HUES64 (cell line): ENCODE data around the gene KLK5.

Experiments
- H3K27ac ChIP-seq: 2 replicates; pipeline ENCODE4 v1.7.0; 2013; ENCODE audit warnings: low read depth, low read length, inconsistent platforms
- H3K27me3 ChIP-seq: 2 replicates; pipeline ENCODE4 v1.6.1; 2013; ENCODE audit warnings: mild to moderate bottlenecking, low read length; ENCODE audit not compliant: insufficient read depth
- H3K36me3 ChIP-seq: 2 replicates; pipeline ENCODE4 v1.6.1; 2013; ENCODE audit warnings: mild to moderate bottlenecking, low read length; ENCODE audit not compliant: insufficient read depth
- H3K4me1 ChIP-seq: 2 replicates; pipeline ENCODE4 v1.6.1; 2013; ENCODE audit warnings: mild to moderate bottlenecking, low read length, moderate library complexity; ENCODE audit not compliant: insufficient read depth
- H3K4me3 ChIP-seq: 2 replicates; pipeline ENCODE4 v1.5.1; 2013; ENCODE audit warnings: mild to moderate bottlenecking, low read length, moderate library complexity
- H3K9ac ChIP-seq: 2 replicates; pipeline ENCODE4 v1.6.1; 2013; ENCODE audit warnings: mild to moderate bottlenecking, low read depth, low read length
- H3K9me3 ChIP-seq: 2 replicates; pipeline ENCODE4 v1.6.1; 2013; ENCODE audit warnings: low read depth, low read length; ENCODE audit not compliant: insufficient read depth
- WGBS: fragments of 150-250, 120-280 bp; methylation state at CpG from one replicate; pipeline ENCODE4 v1.1.7; 2013; ENCODE audit warnings: missing lambda C conversion rate; 5-methylcytosine and 5-hydroxymethylcytosine counted together

KLK5 gene

DNA sequence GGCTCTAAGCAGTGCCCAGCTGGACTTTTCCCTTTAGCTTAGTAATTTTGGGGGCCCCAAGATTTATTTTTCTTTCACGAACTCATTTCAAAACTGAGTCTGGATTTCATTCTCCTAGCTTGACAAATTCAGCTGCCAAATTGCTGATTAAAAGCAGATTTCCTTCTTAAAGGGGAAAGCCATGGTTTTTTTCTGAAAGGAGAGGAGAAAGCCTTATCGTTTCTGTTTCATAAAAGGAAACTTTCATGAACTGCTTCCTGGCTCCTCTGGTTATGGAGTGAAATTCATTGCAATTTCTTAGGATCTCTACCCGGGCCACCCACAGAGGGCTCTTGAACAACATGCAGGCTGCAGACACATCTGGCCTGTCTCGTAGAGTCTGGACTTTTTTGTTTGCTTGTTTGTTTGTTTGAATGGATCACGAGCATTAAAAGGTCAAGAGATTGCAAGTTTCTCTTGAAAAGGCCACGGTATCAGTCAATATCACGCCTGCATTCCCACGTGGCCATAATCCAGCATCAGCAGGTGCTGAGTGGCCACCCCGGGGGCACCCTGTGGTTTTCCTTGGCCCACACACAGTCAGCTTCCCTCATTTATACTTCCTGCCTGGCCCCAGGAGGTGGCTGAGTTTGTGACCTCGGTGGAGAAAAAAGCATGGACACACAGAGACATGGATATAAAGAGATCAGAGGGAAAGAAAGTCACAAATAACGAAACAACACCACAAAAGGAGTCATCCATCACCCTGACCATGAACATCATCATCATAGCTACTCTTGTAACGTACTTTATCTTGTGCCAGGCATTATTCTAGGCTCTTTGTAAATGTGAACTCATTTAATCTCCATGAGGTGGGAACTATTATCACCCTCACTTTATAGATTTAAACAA is 31.2 kb downstream of the KLK5 start:
- no peak overlapping the region for H3K27ac ChIP-seq
- WGBS, result 34% methylated on average over 11 of the region's 12 CpGs
- peaks cover 31% of the 10 kb centered on the region for H3K27me3 ChIP-seq
- no peaks in the 10 kb centered on the region for H3K36me3 ChIP-seq
- H3K9ac ChIP-seq, result no peak overlapping the region
- H3K9me3 ChIP-seq, result no peaks in the 10 kb centered on the region
- no peak overlapping the region for H3K4me3 ChIP-seq
- 0 out of 2 replicates have a peak, but pooled peaks cover 4% of the 10 kb centered on the region for H3K4me1 ChIP-seq

DNA sequence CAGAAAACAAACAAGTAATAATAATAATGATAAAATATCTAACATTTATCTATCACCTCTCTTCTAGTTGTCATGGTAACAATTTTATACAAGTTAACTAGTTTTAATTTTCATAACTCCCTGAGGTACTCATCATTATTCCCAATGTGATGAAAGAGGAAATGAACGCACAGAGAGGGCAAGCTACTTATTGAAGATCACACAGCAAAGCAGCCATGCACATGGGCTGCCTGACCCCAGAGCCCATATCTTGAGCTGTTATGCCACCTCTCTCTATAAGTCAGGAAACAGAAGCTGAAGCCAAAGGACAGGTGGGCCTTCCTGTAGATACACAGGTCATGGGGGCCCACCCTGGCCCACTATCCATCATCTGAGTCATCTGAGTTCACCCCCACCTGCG is 36.8 kb downstream of the KLK5 start:
- Histone ChIP-seq H3K36me3 (no peaks in the 10 kb centered on the region), H3K27me3 (peaks cover 57% of the 10 kb centered on the region), H3K4me1 (no peaks in the 10 kb centered on the region), H3K4me3 (no peak overlapping the region), H3K9ac (no peak overlapping the region), H3K27ac (no peak overlapping the region), H3K9me3 (no peaks in the 10 kb centered on the region)
- 83% methylated on average over 2 of the region's 2 CpGs for WGBS

- Histone ChIP-seq H3K9ac (no peak overlapping the region), H3K9me3 (no peaks in the 10 kb centered on the region), H3K36me3 (no peaks in the 10 kb centered on the region), H3K4me3 (peak overlapping the region; percentile 43), H3K4me1 (no peaks in the 10 kb centered on the region), H3K27ac (no peak overlapping the region), H3K27me3 (peaks cover 63% of the 10 kb centered on the region)
- 34% methylated on average over 29 of the region's 29 CpGs for WGBS
Measured at GRCh38 chr19:50912727-50913716, 39.8 kb downstream of the KLK5 start.

DNA sequence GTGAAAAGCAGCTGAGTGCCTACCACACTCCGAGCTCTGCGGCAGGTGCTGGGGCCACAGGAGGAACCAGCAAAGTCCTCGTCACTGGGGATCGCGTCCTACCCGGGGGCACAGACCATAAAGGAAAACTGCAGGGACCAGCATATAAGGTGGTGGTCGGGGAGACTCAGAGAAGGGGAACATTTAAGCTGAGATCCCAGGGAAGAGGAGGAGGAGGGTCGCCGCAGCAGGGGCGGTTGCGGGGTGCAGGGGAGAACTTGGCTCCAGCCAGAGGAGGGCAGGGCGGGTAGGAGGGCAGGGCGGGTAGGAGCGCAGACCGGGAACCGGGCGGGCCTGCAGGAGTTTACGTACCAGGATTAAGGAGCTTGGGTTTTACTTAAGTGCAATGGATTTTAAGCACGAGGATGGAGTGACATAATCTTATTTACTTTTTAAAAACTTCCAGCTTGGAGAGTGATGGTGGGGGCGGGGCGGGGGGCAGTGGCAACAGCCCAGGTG is 40.7 kb downstream of the KLK5 start:
- Histone ChIP-seq H3K9me3 (no peaks in the 10 kb centered on the region), H3K27ac (no peak overlapping the region), H3K4me3 (peak overlapping the region; percentile 43; the same call in 1 of the 2 replicates), H3K9ac (no peak overlapping the region), H3K27me3 (peaks cover 69% of the 10 kb centered on the region), H3K36me3 (no peaks in the 10 kb centered on the region), H3K4me1 (no peaks in the 10 kb centered on the region)
- 71% methylated on average over 20 of the region's 21 CpGs for WGBS

DNA sequence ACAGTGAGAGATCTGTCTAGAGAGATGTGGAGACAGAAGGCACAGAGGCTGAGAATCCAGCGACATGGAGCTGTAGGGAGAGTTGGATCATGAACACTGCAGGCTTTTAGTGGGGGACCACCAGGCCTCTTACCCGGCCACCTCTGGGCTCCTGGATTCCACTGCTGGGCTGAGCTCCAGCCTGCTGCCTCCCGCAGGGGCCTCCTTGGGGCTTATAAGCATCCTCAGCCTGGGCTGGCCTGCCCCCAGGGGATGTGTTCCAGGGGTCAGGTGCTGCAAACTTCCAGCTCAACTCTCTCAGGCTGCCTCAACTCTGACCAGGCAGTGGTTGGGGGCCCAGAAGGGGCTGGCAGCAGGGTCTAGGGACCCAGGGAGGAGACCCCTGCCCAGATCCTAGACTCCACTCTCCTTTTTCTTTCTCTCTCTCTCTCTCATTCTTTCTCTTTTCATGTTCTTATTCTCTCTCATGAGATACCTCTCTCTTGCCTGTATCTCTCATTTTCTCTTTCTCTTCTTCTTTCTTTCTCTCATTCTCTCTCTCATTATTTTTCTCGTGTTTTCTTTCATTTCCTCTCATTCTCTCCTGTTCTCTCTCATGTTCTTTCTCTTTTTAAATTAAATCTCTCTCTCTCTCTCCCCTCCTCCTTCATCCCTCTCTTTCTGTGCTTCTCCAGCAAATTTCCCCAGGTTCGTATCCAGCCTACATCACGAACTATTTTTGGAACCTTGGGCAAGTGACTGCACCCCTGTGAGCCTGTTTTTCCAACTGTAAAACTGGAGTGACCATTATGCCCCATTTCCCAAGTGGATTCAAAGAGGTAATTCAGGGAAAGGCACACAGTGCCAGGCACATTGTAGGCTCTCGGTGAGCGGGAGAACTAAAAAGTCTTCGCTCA is 41.4 kb downstream of the KLK5 start, which contains the start of gene KLK4:
Gene KLK4 (minus strand): TSS at position 190 of the 896 bp plus-strand sequence. CDS start 657 bp downstream, outside the sequence.
- Histone ChIP-seq H3K36me3 (no peaks in the 10 kb centered on the region), H3K9ac (no peak within 1 kb of the TSS), H3K4me1 (no peaks in the 10 kb centered on the region), H3K4me3 (no peak within 1 kb of the TSS), H3K9me3 (no peaks in the 10 kb centered on the region), H3K27me3 (peaks cover 66% of the 10 kb centered on the region), H3K27ac (no peak within 1 kb of the TSS)
- 77% methylated on average over 9 of the region's 9 CpGs for WGBS

DNA sequence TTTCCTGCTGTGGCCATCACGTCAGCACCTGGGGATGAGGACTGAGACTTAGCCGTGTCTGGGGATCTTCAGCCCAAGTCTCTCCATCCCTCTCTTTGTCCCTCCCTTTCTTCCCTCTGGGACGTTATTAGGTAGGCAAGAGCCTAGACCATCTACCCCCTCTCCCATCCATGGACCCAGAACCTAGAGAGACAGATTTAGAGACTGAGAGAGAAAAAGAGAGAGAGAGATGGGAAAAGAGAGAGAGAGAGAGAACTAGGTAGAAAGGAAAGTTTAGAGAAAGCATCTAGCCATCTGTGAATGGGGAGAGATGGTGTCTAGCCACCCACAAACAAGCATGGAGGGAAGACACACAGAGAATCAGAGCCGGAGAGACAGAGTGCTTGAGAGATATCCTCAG is 42.1 kb downstream of the KLK5 start:
- Histone ChIP-seq H3K36me3 (no peaks in the 10 kb centered on the region), H3K4me3 (no peak overlapping the region), H3K9me3 (no peaks in the 10 kb centered on the region), H3K9ac (no peak overlapping the region), H3K4me1 (no peaks in the 10 kb centered on the region), H3K27ac (no peak overlapping the region), H3K27me3 (peaks cover 66% of the 10 kb centered on the region)
- 71% methylated on average over 4 of the region's 4 CpGs for WGBS

- Histone ChIP-seq H3K4me1 (no peaks in the 10 kb centered on the region), H3K9me3 (no peaks in the 10 kb centered on the region), H3K36me3 (no peaks in the 10 kb centered on the region), H3K27ac (no peak overlapping the region), H3K9ac (no peak overlapping the region), H3K27me3 (peaks cover 56% of the 10 kb centered on the region), H3K4me3 (peak overlapping the region; percentile 67)
- 14% methylated on average over 36 of the region's 36 CpGs for WGBS
Measured at GRCh38 chr19:50909240-50910070, 43.4 kb downstream of the KLK5 start.

DNA sequence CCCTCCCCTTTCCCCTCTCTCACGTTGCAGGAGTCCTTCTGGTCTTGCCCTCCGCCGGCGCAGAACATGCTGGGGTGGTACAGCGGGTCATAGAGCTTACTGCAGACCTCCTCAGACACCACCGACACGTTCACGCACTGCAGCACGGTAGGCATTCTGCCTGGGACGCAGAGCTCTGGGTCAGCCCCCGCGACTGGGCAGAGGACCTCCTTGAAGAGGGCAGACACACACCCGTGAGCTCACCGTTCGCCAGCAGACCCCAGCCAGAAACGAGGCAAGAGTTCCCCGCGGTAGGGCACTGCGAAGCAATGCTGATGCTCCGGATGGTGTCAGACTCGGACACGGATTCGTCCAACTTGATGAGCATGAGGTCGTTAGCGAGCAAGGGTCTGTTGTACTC is 44.5 kb downstream of the KLK5 start:
- Histone ChIP-seq H3K27me3 (peaks cover 52% of the 10 kb centered on the region), H3K36me3 (no peaks in the 10 kb centered on the region), H3K27ac (no peak overlapping the region), H3K4me3 (no peak overlapping the region), H3K4me1 (no peaks in the 10 kb centered on the region), H3K9me3 (no peaks in the 10 kb centered on the region), H3K9ac (no peak overlapping the region)
- 83% methylated on average over 25 of the region's 25 CpGs for WGBS

GRCh38 chr19:50906217-50906616 is 46.6 kb downstream of the KLK5 start:
- Histone ChIP-seq H3K9ac (no peak overlapping the region), H3K27me3 (peaks cover 31% of the 10 kb centered on the region), H3K36me3 (no peaks in the 10 kb centered on the region), H3K4me3 (no peak overlapping the region), H3K27ac (no peak overlapping the region), H3K4me1 (no peaks in the 10 kb centered on the region), H3K9me3 (no peaks in the 10 kb centered on the region)
- 25% methylated on average over 5 of the region's 5 CpGs for WGBS

GRCh38 chr19:50902640-50903039 is 50.2 kb downstream of the KLK5 start:
- H3K27me3 ChIP-seq, result peaks cover 3% of the 10 kb centered on the region; the same call in 1 of the 2 replicates
- WGBS, result 77% methylated on average over 3 of the region's 4 CpGs
- no peaks in the 10 kb centered on the region for H3K4me1 ChIP-seq
- no peaks in the 10 kb centered on the region for H3K36me3 ChIP-seq
- no peak overlapping the region for H3K27ac ChIP-seq
- no peak overlapping the region for H3K9ac ChIP-seq
- no peaks in the 10 kb centered on the region for H3K9me3 ChIP-seq
- no peak overlapping the region for H3K4me3 ChIP-seq
